B cell (primary cell): ENCODE measurements around the gene ABCD1. TPM values are rescaled to one million over a fixed set of nuclear protein-coding genes. Genes with fewer than 3 reads are reported as not detected.

Source experiments
- ATAC-seq: fragments of 200-7000 bp; cut with Tn5 transposase; one replicate; pipeline ENCODE4 v1.10.0; 2021; ENCODE audit warnings: low read depth, mild to moderate bottlenecking, moderate number of reproducible peaks, moderate library complexity
- CTCF ChIA-PET: fragments of 350-600 bp; sonication (Branson Sonifier 250); formaldehyde crosslinking; loops from one replicate; lab custom pipeline; 2021; ENCODE audit warnings: antibody characterized with exemption, inconsistent platforms; lab: Charles Lee
- POLR2A ChIA-PET: fragments of 350-600 bp; sonication (Branson Sonifier 250); formaldehyde crosslinking; loops from one replicate; lab custom pipeline; 2021; ENCODE audit warnings: antibody characterized with exemption; lab: Charles Lee
- DNase-seq: peaks from one replicate; pipeline ENCODE4 v3.0.0; 2013
- H2AFZ ChIP-seq: 2 replicates; pipeline ENCODE4 v1.6.1; 2012; ENCODE audit warnings: mild to moderate bottlenecking, low read depth, low read length; ENCODE audit not compliant: insufficient read depth, poor library complexity, severe bottlenecking
- H3K27ac ChIP-seq, 2 donors: 1 replicate in 1 of 2; 2 replicates in 1 of 2; pipeline ENCODE4 v1.5.1; 2012 to 2013; ENCODE audit warnings: low read length in 2 of 2, mild to moderate bottlenecking in 2 of 2, moderate library complexity in 1 of 2
- H3K27me3 ChIP-seq, 4 experiments: fragments of 200-600 bp in 1 of 4; sonication (generic) in 1 of 4; replicated peaks in 1 of 4; 1 replicate in 2 of 4; 2 replicates in 2 of 4; pipeline versions ENCODE4 v1.6.1 to v1.7.0; 2013 to 2016; ENCODE audit warnings: low read length in 3 of 4, mild to moderate bottlenecking in 2 of 4, mixed read lengths in 1 of 4, moderate library complexity in 1 of 4; ENCODE audit not compliant: insufficient read depth in 4 of 4, control insufficient read depth in 3 of 4; ENCODE audit errors: control extremely low read depth in 1 of 4
- H3K36me3 ChIP-seq, 2 experiments: replicated peaks in 1 of 2; 1 replicate in 1 of 2; 2 replicates in 1 of 2; pipeline versions ENCODE4 v1.6.1 to v1.7.1; 2013; ENCODE audit warnings: low read length in 1 of 2; ENCODE audit not compliant: insufficient read depth in 2 of 2, control insufficient read depth in 1 of 2; ENCODE audit errors: control extremely low read depth in 1 of 2, extremely low read depth in 1 of 2
- H3K4me1 ChIP-seq, 2 donors: fragments of 200-600 bp in 1 of 2; sonication (generic) in 1 of 2; 1 replicate in 1 of 2; 2 replicates in 1 of 2; pipeline versions ENCODE4 v1.5.1 to v1.6.1; 2013 to 2017; ENCODE audit warnings: low read length in 2 of 2; ENCODE audit not compliant: control insufficient read depth in 2 of 2, insufficient read depth in 2 of 2
- H3K4me2 ChIP-seq: replicated peaks from 2 replicates; pipeline ENCODE3; 2012; ENCODE audit warnings: mild to moderate bottlenecking, low read depth, low read length; ENCODE audit not compliant: poor library complexity, severe bottlenecking
- H3K4me3 ChIP-seq, 5 experiments: fragments of 200-600 bp in 1 of 5; sonication (generic) in 1 of 5; 1 replicate in 3 of 5; 2 replicates in 2 of 5; pipeline versions ENCODE4 v1.5.1 to v1.7.0; 2011 to 2016; ENCODE audit warnings: low read length in 4 of 5, mild to moderate bottlenecking in 4 of 5, low read depth in 2 of 5, control low read depth in 1 of 5, moderate library complexity in 1 of 5; ENCODE audit not compliant: insufficient read depth in 1 of 5; ENCODE audit errors: control extremely low read depth in 1 of 5, extremely low read depth in 1 of 5
- H3K79me2 ChIP-seq: fragments of 200-600 bp; sonication (generic); one replicate; pipeline ENCODE4 v1.6.0; 2016; ENCODE audit warnings: low read length; ENCODE audit not compliant: control insufficient read depth, insufficient read depth
- H3K9ac ChIP-seq: fragments of 200-600 bp; sonication (generic); 2 replicates; pipeline ENCODE4 v1.6.1; 2017; ENCODE audit warnings: mild to moderate bottlenecking, low read length, moderate library complexity
- H3K9me3 ChIP-seq, 3 donors: one replicate each; pipeline versions ENCODE4 v1.6.1 to v1.7.1; 2013; ENCODE audit warnings: low read length in 2 of 3; ENCODE audit not compliant: control insufficient read depth in 2 of 3, insufficient read depth in 1 of 3; ENCODE audit errors: control extremely low read depth in 1 of 3
- H4K20me1 ChIP-seq: 2 replicates; pipeline ENCODE4 v1.6.0; 2012; ENCODE audit warnings: mild to moderate bottlenecking, low read length; ENCODE audit not compliant: insufficient read depth, control insufficient read depth, poor library complexity, severe bottlenecking
- H3K27ac Mint-ChIP-seq: one replicate; pipeline ENCODE4 v1.8.0; 2021; ENCODE audit warnings: mixed read lengths
- H3K27me3 Mint-ChIP-seq: one replicate; pipeline ENCODE4 v1.8.0; 2021; ENCODE audit warnings: mixed read lengths
- H3K4me1 Mint-ChIP-seq: one replicate; pipeline ENCODE4 v1.8.0; 2021; ENCODE audit warnings: mixed read lengths
- H3K4me3 Mint-ChIP-seq: one replicate; pipeline ENCODE4 v1.8.0; 2021; ENCODE audit warnings: mixed read lengths
- H3K9me3 Mint-ChIP-seq: one replicate; pipeline ENCODE4 v1.8.0; 2022; ENCODE audit warnings: mixed read lengths; ENCODE audit not compliant: insufficient read depth
- EZH2 ChIP-seq: IDR thresholded peaks from 2 replicates; pipeline ENCODE4 v1.6.1; 2012; ENCODE audit warnings: borderline replicate concordance, low read depth, mild to moderate bottlenecking, moderate library complexity, low read length; ENCODE audit not compliant: insufficient read depth, poor library complexity, severe bottlenecking
- WGBS: methylation state at CpG from one replicate; pipeline ENCODE4 v1.1.5; 2013; ENCODE audit warnings: missing lambda C conversion rate; ENCODE audit not compliant: insufficient coverage; 5-methylcytosine and 5-hydroxymethylcytosine counted together
- intact Hi-C: fragments of 100-400 bp; cut with micrococcal nuclease; formaldehyde crosslinking; loops from one replicate; pipeline ENCODE4 v1.10.0; 2022
- polyA plus RNA-seq: library from polyadenylated mRNA; depleted of rRNA; stranded (reverse); fragments of >200 nt; gene quantifications from 2 replicates; pipeline ENCODE4 v1.2.3, GENCODE V29; 2012
- total RNA-seq, 2 donors: library from RNA; stranded (reverse); fragments of 120-200 nt in 1 of 2; gene quantifications; 1 replicate in 1 of 2; 2 replicates in 1 of 2; pipeline versions ENCODE4 v1.2.3 to v1.2.4, GENCODE V29; 2013 to 2022
- TF ChIP-seq, protein P1 (sequence below): fragments of 200-600 bp; IDR thresholded peaks from one replicate; pipeline ENCODE4 v1.8.0; 2022; ENCODE audit warnings: antibody characterized with exemption, mild to moderate bottlenecking

Gene ABCD1
- total and polyA plus RNA-seq, 2 donors (not counting 1 experiment from before 2014, with no cell fraction given), result 9.7 to 12.2 TPM

DNA sequence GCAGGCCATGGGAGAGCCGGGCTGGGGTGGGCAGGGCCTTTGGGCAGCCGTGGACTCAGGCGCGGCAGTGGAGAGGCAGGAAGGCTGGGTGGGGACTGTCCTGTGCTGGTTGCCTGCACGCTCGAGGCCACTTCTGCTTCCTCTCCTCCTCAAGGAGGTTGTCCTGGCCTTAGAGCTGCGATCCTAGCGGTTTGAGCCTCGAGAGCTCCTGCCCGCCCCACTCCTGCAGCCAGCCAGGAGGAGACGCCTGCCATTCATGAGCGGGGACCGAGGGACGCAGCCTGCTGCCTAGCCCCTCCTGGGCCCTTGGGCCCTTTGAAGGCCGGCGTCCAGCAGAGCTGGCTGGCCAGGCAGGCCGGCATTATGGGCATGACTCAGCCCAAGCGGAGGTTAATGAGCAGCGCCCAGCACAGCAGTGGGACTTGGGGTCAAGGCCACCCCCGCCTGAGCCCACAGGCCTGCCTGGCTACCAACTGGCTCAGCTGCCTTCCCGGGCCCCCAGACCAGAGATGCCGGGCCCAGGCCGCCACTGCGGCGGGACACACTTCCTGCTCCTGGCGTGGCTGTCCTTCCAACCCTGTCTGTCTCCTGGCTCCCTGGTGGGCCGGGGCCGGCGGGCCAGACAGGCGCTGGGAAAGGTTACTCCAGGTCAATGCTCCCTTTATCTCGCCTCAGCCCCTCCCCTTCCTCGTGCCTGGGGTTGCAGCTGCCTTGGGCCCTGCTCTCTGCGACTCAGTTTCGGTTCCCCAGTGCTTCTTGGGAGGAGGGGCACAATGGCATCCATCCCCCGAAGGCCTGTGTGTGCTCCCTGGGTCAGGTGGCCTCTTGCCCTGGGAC lies 1.8 kb downstream of the ABCD1 start:
- intact Hi-C loops, result loop anchor here (1.0 kb wide), 2 partner anchors 9 to 202 kb away; no protein-coding TSS in a partner anchor
- WGBS, result 19% methylated on average over 28 of the region's 35 CpGs
- no peaks in the 10 kb centered on the region for H3K27me3 Mint-ChIP-seq
- H3K9me3 Mint-ChIP-seq, result no peaks in the 10 kb centered on the region
- H3K4me3 Mint-ChIP-seq, result peak overlapping the region; percentile 83
- DNase-seq, result peak; percentile 87
- TF ChIP-seq EZH2, result no peak
- TF ChIP-seq, protein P1, sequence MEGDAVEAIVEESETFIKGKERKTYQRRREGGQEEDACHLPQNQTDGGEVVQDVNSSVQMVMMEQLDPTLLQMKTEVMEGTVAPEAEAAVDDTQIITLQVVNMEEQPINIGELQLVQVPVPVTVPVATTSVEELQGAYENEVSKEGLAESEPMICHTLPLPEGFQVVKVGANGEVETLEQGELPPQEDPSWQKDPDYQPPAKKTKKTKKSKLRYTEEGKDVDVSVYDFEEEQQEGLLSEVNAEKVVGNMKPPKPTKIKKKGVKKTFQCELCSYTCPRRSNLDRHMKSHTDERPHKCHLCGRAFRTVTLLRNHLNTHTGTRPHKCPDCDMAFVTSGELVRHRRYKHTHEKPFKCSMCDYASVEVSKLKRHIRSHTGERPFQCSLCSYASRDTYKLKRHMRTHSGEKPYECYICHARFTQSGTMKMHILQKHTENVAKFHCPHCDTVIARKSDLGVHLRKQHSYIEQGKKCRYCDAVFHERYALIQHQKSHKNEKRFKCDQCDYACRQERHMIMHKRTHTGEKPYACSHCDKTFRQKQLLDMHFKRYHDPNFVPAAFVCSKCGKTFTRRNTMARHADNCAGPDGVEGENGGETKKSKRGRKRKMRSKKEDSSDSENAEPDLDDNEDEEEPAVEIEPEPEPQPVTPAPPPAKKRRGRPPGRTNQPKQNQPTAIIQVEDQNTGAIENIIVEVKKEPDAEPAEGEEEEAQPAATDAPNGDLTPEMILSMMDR, result no peak
- Histone ChIP-seq H4K20me1 (peaks cover 15% of the 10 kb centered on the region), H3K27ac (peak overlapping the region; percentile 88 to 92), H3K4me1 (peaks cover 37 to 42% of the 10 kb centered on the region in 2 donors), H3K36me3 (peaks cover 0 to 8% of the 10 kb centered on the region in 2 experiments), H3K4me2 (peak overlapping the region; percentile 75), H3K79me2 (peaks cover 61% of the 10 kb centered on the region), H3K27me3 (no peaks in the 10 kb centered on the region), H3K9me3 (no peaks in the 10 kb centered on the region), H3K9ac (peak overlapping the region; percentile 49), H2AFZ (no peak overlapping the region), H3K4me3 (peak overlapping the region in 4 of 5 experiments; percentile 41 to 47 (median 44))
- H3K27ac Mint-ChIP-seq, result peak overlapping the region; percentile 93
- peak; percentile 48 for ATAC-seq
- ChIA-PET POLR2A (interaction anchor here (0.6 to 1.6 kb wide), 4 partner anchors 200 to 572 kb away, joined by 3 to 6 read pairs (median 3); partner anchors contain the start of genes ARHGAP4 and RENBP), CTCF (interaction anchor here (0.7 to 2.0 kb wide), 4 partner anchors 10 to 243 kb away, joined by 3 to 7 read pairs (median 4); partner anchors contain the start of genes PLXNB3 and SLC6A8)
- H3K4me1 Mint-ChIP-seq, result peaks cover 47% of the 10 kb centered on the region
